Omental fat pad (tissue), 4 donors: ENCODE measurements around the gene NLGN1. TPM values are rescaled to one million over a fixed set of nuclear protein-coding genes. Genes with fewer than 3 reads are reported as not detected.
A peak's percentile ranks its signal among the peaks of the same experiment; 100 is the strongest.
"Not testable (repeated sequence)": the region's sequence is repeated elsewhere in the genome, so short reads cannot be mapped to it uniquely, and the experiment has no call there.

Experiments
- ATAC-seq: fragments of 150-250 bp; one replicate; pipeline ENCODE4 v1.9.1; 2016; ENCODE audit warnings: mild to moderate bottlenecking, moderate library complexity; ENCODE audit not compliant: low FRiP score
- DNase-seq: peaks from one replicate; pipeline ENCODE4 v3.0.0-alpha.2; 2019; ENCODE audit warnings: low spot score
- total RNA-seq, 4 donors: library from RNA; depleted of rRNA; stranded (reverse); fragments of >200 nt; gene quantifications; one replicate each; pipeline ENCODE4 v1.1.0, GENCODE V29; 2016
- TF ChIP-seq, protein P1 (sequence below), 3 donors: fragments of 450-650 bp; IDR thresholded peaks; one replicate each; pipeline ENCODE4 v1.5.1; 2016 to 2017; ENCODE audit warnings: antibody characterized with exemption in 3 of 3, mild to moderate bottlenecking in 3 of 3, moderate library complexity in 2 of 3

Gene NLGN1
- total RNA-seq: 10 to 100 TPM in 2 of 4 donors, 1 to 10 TPM in 2; 5.3 to 17.4 (median 12.5) TPM

- no peak for DNase-seq
- TF ChIP-seq, protein P1, sequence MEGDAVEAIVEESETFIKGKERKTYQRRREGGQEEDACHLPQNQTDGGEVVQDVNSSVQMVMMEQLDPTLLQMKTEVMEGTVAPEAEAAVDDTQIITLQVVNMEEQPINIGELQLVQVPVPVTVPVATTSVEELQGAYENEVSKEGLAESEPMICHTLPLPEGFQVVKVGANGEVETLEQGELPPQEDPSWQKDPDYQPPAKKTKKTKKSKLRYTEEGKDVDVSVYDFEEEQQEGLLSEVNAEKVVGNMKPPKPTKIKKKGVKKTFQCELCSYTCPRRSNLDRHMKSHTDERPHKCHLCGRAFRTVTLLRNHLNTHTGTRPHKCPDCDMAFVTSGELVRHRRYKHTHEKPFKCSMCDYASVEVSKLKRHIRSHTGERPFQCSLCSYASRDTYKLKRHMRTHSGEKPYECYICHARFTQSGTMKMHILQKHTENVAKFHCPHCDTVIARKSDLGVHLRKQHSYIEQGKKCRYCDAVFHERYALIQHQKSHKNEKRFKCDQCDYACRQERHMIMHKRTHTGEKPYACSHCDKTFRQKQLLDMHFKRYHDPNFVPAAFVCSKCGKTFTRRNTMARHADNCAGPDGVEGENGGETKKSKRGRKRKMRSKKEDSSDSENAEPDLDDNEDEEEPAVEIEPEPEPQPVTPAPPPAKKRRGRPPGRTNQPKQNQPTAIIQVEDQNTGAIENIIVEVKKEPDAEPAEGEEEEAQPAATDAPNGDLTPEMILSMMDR (IDR thresholded peaks at IDR 0.05): no peak
- peak; percentile 52 for ATAC-seq
Observed at GRCh38 chr3:173397161-173398110, at the start of gene NLGN1. Gene NLGN1, plus strand, starts transcription at chr3:173397744.

GRCh38 chr3:173351886-173352285 is 45.7 kb upstream of the NLGN1 start:
- ATAC-seq (no peak), DNase-seq (no peak)
- TF ChIP-seq, protein P1 (IDR thresholded peaks at IDR 0.05): no peak

DNA sequence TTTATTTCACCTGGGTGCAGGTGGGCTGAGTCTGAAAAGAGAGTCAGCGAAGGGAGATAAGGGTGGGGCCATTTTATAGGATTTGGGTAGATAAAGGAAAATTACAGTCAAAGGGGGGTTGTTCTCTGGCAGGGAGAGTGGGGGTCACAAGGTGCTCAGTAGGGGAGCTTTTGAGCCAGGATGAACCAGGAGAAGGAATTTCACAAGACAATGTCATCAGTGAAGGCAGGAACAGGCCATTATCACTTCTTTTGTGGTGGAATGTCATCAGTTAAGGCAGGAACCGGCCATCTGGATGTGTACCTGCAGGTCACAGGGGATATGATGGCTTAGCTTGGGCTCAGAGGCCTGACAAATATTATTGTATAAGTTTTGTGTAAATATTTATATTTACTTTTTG is 44.4 kb upstream of the NLGN1 start:
- ATAC-seq: not testable (repeated sequence)

DNA sequence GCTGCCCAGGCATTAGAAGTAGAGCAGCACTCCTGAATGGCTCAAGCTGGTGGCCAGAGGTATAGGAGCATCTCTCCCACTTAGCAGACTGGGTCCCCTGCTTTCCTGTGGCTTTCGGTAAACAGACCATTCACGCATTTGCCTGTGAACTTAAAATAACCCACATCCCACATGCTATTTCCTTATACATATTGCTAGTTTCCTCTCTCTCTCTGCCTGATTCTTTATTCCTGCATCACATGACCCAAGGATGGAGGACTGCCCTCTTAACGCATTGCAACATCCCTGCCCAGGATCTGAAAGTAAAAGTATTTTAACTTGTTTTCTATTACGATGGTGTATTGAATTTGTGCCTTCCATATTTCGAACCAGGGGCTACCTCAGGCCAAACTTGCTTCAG is 43.4 kb upstream of the NLGN1 start:
- DNase-seq: no peak
- ATAC-seq: no peak
- TF ChIP-seq, protein P1 (IDR thresholded peaks at IDR 0.05): no peak

More for the DNA sequence above, 44.4 kb upstream of the NLGN1 start:
- not testable (repeated sequence) for DNase-seq

- TF ChIP-seq, protein P1 (IDR thresholded peaks at IDR 0.05): peak in 2 of 3 donors; percentile 10 to 16
- DNase-seq (no peak), ATAC-seq (no peak)
Observed at GRCh38 chr3:173371848-173372487, 25.6 kb upstream of the NLGN1 start.

DNA sequence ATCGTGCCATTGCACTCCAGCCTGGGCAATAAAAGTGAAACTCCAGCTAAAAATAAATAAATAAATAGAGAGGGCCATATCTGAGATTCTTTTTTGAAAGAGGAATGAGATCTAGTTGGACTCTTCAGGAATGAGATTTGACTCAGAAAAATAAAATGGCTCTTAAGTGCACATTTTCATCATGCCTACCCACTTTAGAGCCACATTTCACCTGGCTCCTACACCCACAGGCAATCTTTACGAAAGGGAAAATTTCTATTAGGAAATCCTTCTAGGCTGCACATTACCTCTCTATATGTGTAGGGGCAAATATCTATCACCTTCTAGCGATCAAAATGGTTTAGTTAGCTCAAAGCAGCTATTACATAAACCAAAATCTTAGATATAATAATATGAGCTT is 16.9 kb upstream of the NLGN1 start:
- ATAC-seq: no peak
- TF ChIP-seq, protein P1 (IDR thresholded peaks at IDR 0.05): no peak
- DNase-seq: no peak

GRCh38 chr3:173381936-173382335 is 15.6 kb upstream of the NLGN1 start:
- ATAC-seq, DNase-seq: not testable (repeated sequence)

DNA sequence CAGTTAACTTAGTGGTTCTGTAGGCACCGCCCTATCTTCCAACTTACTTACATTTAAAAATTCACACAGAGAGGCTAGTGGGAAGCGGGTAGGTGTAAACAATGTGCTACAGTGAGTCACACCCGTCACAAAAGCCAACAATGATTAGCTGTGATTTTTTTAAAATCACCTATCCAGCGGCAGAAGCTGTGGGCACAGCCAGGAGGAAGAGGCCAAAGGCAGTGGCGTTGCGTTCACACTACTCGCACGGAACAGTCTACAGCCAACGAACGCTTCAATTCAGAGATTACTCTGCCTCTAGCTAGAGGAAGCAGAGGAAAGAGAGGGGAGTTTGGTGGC is 2.5 kb upstream of the NLGN1 start:
- TF ChIP-seq, protein P1 (IDR thresholded peaks at IDR 0.05): no peak
- no peak for DNase-seq
- peak; percentile 53 for ATAC-seq
